ENCODE measurements around the gene PRR27. TPM values are rescaled to one million over a fixed set of nuclear protein-coding genes. Genes with fewer than 3 reads are reported as not detected.
"Not testable (repeated sequence)": the region's sequence is repeated elsewhere in the genome, so short reads cannot be mapped to it uniquely, and the experiment has no call there.

PRR27 gene
- polyA plus RNA-seq, 4 donors: 0.06 to 0.10 (median 0.07) TPM; not detected in 1

DNA sequence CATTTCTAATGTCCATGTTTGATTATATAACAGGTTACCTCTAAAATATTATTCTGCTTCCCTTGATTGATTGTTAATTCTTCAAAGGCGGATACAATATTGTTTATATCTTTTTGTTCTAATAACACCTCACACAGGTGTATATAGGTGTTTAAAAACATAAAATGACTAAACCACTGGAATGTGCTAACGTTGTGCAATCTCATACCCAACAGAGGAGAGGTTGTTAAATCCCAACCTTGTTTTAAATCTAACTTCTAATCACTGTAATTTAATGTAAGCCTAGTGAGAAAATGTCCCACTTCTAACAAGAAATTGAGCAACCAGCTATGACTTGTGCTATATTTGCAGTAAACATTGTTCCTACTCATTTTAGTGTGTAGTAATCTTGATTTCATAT lies 42.8 kb downstream of the PRR27 start:
- DNase-seq (ENCODE audit: low read depth in 4 of 4, low spot score in 3 of 4): no peak

DNA sequence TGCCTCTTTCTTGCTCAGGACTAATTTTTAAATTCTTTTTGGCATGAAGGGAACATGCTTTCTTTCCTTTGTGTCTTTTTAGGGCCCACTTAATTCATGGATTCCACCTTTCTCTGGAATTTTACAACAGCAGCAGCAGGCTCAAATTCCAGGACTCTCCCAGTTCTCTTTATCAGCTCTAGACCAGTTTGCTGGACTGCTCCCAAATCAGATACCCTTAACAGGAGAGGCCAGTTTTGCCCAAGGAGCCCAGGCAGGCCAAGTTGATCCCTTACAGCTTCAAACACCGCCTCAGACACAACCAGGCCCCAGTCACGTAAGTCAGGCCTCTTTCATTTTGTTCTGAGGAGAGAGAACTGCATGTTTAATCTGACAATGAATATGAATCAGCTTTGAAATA lies 43.8 kb downstream of the PRR27 start:
- no peak for DNase-seq (ENCODE audit: low read depth in 4 of 4, low spot score in 3 of 4)

DNA sequence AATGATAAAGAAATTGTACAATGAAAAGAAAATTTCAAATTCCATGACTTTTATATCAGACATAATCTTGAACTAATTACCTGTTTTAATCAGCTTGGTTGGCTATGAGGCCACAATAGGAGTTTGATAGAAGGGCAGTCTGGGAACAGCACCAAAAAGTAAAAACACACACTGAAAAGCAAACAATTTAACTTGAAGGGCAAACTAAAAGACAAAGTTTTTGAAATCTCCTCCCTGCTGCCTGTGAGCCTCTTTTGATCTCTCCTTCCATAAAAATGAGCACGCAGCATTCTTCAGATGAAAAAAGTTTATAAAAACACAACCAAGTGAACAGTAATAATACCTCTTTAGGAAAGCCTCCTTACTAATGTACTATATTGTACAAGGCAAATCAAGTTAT lies 49.6 kb downstream of the PRR27 start:
- DNase-seq (ENCODE audit: low read depth in 4 of 4, low spot score in 3 of 4): no peak

DNA sequence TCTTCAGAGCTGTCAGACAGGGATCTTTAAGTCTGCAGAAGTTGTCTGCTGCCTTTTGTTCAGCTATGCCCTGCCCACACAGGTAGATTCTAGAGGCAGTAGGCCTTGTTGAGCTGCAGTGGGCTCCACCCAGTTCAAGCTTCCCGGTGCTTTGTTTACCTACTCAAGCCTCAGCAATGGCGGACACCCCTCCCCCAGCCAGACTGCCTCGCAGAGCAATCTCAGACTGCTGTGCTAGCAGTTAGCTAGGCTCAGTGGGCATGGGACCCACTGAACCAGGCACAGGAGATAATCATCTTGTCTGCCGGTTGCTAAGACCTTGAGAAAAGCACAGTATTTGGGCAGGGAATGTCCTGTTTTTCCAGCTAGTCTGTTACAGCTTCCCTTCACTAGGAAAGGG lies 58.7 kb downstream of the PRR27 start:
- DNase-seq (ENCODE audit: low read depth in 4 of 4, low spot score in 3 of 4): not testable (repeated sequence)

Other genes with a start within 250 kb of the PRR27 start
- under 1 TPM in 2 of 4 donors, not detected in 2; 0.19 to 0.23 TPM for gene CSN1S1, start 223.2 kb upstream of the PRR27 start, polyA plus RNA-seq (ENCODE audit: insufficient read length in 4 of 4)
- gene CSN2, start 188.5 kb upstream of the PRR27 start, polyA plus RNA-seq (ENCODE audit: insufficient read length in 4 of 4): not detected
- under 1 TPM in 3 of 4 donors, not detected in 1; 0.34 to 0.56 (median 0.40) TPM for gene STATH, start 158.3 kb upstream of the PRR27 start, polyA plus RNA-seq (ENCODE audit: insufficient read length in 4 of 4)
- not detected for gene HTN3, start 125.8 kb upstream of the PRR27 start, polyA plus RNA-seq (ENCODE audit: insufficient read length in 4 of 4)
- under 1 TPM in 1 of 4 donors, not detected in 3; 0.05 TPM for gene HTN1, start 103.8 kb upstream of the PRR27 start, polyA plus RNA-seq (ENCODE audit: insufficient read length in 4 of 4)
- gene ODAM, start 41.5 kb downstream of the PRR27 start, polyA plus RNA-seq (ENCODE audit: insufficient read length in 4 of 4): 1 to 10 TPM in 3 of 4 donors, not detected in 1; 1.3 to 1.9 (median 1.3) TPM
- gene FDCSP, start 71.9 kb downstream of the PRR27 start, polyA plus RNA-seq (ENCODE audit: insufficient read length in 4 of 4): 1 to 10 TPM in 2 of 4 donors, under 1 TPM in 1, not detected in 1; 0.37 to 1.8 (median 1.3) TPM
- gene CSN3, start 88.4 kb downstream of the PRR27 start, polyA plus RNA-seq (ENCODE audit: insufficient read length in 4 of 4): not detected
- gene CABS1, start 180.7 kb downstream of the PRR27 start, polyA plus RNA-seq (ENCODE audit: insufficient read length in 4 of 4): under 1 TPM in 1 of 4 donors, not detected in 3; 0.32 TPM
- gene SMR3A, start 206.5 kb downstream of the PRR27 start, polyA plus RNA-seq (ENCODE audit: insufficient read length in 4 of 4): not detected
- not detected for gene SMR3B, start 228.9 kb downstream of the PRR27 start, polyA plus RNA-seq (ENCODE audit: insufficient read length in 4 of 4)
- not detected for gene OPRPN, start 243.7 kb downstream of the PRR27 start, polyA plus RNA-seq (ENCODE audit: insufficient read length in 4 of 4)

All from left renal pelvis (tissue), 4 donors.